ENCODE measurements around the gene SUFU.

SUFU gene

GRCh38 chr10:102599565-102600327 lies 96.0 kb downstream of the SUFU start:
- DNase-seq (ENCODE audit: low spot score), result no peak
- TF ChIP-seq, protein P1, sequence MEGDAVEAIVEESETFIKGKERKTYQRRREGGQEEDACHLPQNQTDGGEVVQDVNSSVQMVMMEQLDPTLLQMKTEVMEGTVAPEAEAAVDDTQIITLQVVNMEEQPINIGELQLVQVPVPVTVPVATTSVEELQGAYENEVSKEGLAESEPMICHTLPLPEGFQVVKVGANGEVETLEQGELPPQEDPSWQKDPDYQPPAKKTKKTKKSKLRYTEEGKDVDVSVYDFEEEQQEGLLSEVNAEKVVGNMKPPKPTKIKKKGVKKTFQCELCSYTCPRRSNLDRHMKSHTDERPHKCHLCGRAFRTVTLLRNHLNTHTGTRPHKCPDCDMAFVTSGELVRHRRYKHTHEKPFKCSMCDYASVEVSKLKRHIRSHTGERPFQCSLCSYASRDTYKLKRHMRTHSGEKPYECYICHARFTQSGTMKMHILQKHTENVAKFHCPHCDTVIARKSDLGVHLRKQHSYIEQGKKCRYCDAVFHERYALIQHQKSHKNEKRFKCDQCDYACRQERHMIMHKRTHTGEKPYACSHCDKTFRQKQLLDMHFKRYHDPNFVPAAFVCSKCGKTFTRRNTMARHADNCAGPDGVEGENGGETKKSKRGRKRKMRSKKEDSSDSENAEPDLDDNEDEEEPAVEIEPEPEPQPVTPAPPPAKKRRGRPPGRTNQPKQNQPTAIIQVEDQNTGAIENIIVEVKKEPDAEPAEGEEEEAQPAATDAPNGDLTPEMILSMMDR (IDR thresholded peaks at IDR 0.05; ENCODE audit: extremely low read depth, missing control alignments), result no peak

GRCh38 chr10:102600816-102601215 lies 97.0 kb downstream of the SUFU start:
- DNase-seq (ENCODE audit: low spot score), result no peak
- TF ChIP-seq, protein P1 (IDR thresholded peaks at IDR 0.05; ENCODE audit: extremely low read depth, missing control alignments), result no peak

- TF ChIP-seq, protein P1 (IDR thresholded peaks at IDR 0.05; ENCODE audit: extremely low read depth, missing control alignments), result no peak
- no peak for DNase-seq (ENCODE audit: low spot score)
Observed at GRCh38 chr10:102601639-102602038, 97.9 kb downstream of the SUFU start.

DNA sequence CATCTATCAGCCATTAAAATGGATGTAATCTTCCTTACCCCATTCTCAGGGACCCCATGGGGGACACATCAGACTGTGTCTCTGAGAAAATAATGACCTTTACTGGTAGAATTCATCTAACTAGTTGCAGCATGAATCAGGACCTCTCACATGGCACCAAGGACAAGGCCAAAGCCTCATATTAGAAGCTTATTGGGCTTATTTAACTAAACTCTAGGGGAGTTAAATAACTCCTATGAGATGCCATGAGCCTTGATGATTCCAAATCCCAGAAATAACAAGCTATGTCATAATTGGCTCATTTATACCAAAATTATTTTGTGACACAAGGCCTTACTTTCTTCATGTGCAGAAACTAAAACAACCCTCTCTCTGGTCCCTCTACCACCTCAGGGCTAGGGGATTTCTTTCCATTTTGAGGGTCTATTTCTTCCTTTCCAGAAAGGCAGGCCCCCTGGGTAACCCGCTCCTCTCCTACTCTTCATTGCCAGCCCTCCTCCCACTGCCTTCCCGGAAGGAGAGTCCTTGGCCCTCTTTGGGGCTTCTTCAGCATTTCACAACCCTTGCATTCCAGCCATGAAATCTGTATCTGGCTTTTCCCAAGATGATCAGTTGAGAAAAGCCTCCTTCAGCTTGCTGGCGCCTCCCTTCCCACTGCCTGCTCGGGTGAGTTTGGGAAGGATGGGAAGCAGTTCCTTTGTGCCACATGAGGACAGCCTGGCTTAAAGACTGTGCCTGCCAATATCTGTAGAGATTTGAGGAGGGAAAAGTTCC lies 98.7 kb downstream of the SUFU start:
- DNase-seq (ENCODE audit: low spot score), result no peak
- TF ChIP-seq, protein P1 (IDR thresholded peaks at IDR 0.05; ENCODE audit: extremely low read depth, missing control alignments), result no peak

- TF ChIP-seq, protein P1 (IDR thresholded peaks at IDR 0.05; ENCODE audit: extremely low read depth, missing control alignments), result no peak
- DNase-seq (ENCODE audit: low spot score), result no peak
Observed at GRCh38 chr10:102603946-102604345, 100.2 kb downstream of the SUFU start.

- DNase-seq (ENCODE audit: low spot score), result no peak
- TF ChIP-seq, protein P1 (IDR thresholded peaks at IDR 0.05; ENCODE audit: extremely low read depth, missing control alignments), result no peak
Observed at GRCh38 chr10:102604439-102604841, 100.7 kb downstream of the SUFU start.

- TF ChIP-seq, protein P1 (IDR thresholded peaks at IDR 0.05; ENCODE audit: extremely low read depth, missing control alignments), result no peak
- no peak for DNase-seq (ENCODE audit: low spot score)
Observed at GRCh38 chr10:102605712-102606111, 101.9 kb downstream of the SUFU start.
